HEK293 (cell line): ENCODE measurements around the gene ZNF143.

Source experiments
- CTCF ChIA-PET: fragments of 350-600 bp; formaldehyde crosslinking; extraction: SDS; loops from one replicate; lab custom pipeline; 2021; ENCODE audit warnings: antibody characterized with exemption; lab: Yijun Ruan, JAX
- POLR2A ChIA-PET: fragments of 300-600 bp; formaldehyde crosslinking; extraction: SDS; loops from one replicate; lab custom pipeline; 2020; ENCODE audit warnings: antibody characterized with exemption, inconsistent platforms; lab: Yijun Ruan, JAX
- H3K27ac ChIP-seq: fragments of 200-500 bp; sonication (Bioruptor generic); 2 replicates; pipeline ENCODE4 v1.5.1; 2014; ENCODE audit warnings: low read depth, low read length, control low read depth, inconsistent platforms; ENCODE audit errors: extremely low read depth
- H3K36me3 ChIP-seq, 2 experiments: fragments of 200-500 bp in 1 of 2; sonication (Bioruptor generic) in 1 of 2; 1 replicate in 1 of 2; 2 replicates in 1 of 2; pipeline ENCODE4 v1.5.1; 2014 to 2017; ENCODE audit warnings: inconsistent platforms in 2 of 2, low read length in 2 of 2; ENCODE audit not compliant: control insufficient read depth in 2 of 2, insufficient read depth in 1 of 2
- H3K4me1 ChIP-seq: fragments of 200-500 bp; sonication (Bioruptor generic); 2 replicates; pipeline ENCODE4 v1.5.1; 2014; ENCODE audit warnings: mild to moderate bottlenecking, low read length, inconsistent platforms; ENCODE audit not compliant: control insufficient read depth, insufficient read depth
- H3K4me3 ChIP-seq: 2 replicates; pipeline ENCODE4 v1.5.1; 2011; ENCODE audit warnings: low read depth, mild to moderate bottlenecking, control low read depth, low read length, moderate library complexity
- H3K9me3 ChIP-seq: fragments of 200-500 bp; sonication (Bioruptor generic); 2 replicates; pipeline ENCODE4 v1.5.1; 2014; ENCODE audit warnings: low read depth, low read length, inconsistent platforms; ENCODE audit not compliant: control insufficient read depth, insufficient read depth
- GLI2 ChIP-seq: fragments of 450-650 bp; formaldehyde crosslinking; IDR thresholded peaks from 2 replicates; pipeline ENCODE4; 2017; ENCODE audit warnings: missing biosample characterization, missing genetic modification characterization, low read depth, borderline replicate concordance
- HIC1 ChIP-seq: fragments of 450-650 bp; formaldehyde crosslinking; IDR thresholded peaks from 2 replicates; pipeline ENCODE4 v1.5.1; 2016; ENCODE audit warnings: missing biosample characterization, missing genetic modification characterization
- IKZF3 ChIP-seq: fragments of 450-650 bp; IDR thresholded peaks from 2 replicates; pipeline ENCODE4 v1.5.0; 2018; ENCODE audit warnings: missing biosample characterization, mild to moderate bottlenecking, missing genetic modification characterization, moderate library complexity
- MZF1 ChIP-seq: fragments of 450-650 bp; formaldehyde crosslinking; IDR thresholded peaks from 2 replicates; pipeline ENCODE4 v1.5.1; 2017; ENCODE audit warnings: missing biosample characterization, missing genetic modification characterization, borderline replicate concordance
- PRDM6 ChIP-seq: fragments of 450-650 bp; formaldehyde crosslinking; IDR thresholded peaks from 2 replicates; pipeline ENCODE4 v1.5.1; 2017; ENCODE audit warnings: missing biosample characterization, missing genetic modification characterization
- SCRT2 ChIP-seq: fragments of 450-650 bp; formaldehyde crosslinking; IDR thresholded peaks from 2 replicates; pipeline ENCODE4 v1.5.1; 2016; ENCODE audit warnings: missing biosample characterization, missing genetic modification characterization
- SP7 ChIP-seq: fragments of 450-650 bp; formaldehyde crosslinking; IDR thresholded peaks from 2 replicates; pipeline ENCODE4 v1.5.1; 2016; ENCODE audit warnings: missing biosample characterization, missing genetic modification characterization
- TRIM28 ChIP-seq: IDR thresholded peaks from 2 replicates; pipeline ENCODE4 v1.6.1; 2011; ENCODE audit warnings: low read length, control low read depth, borderline replicate concordance
- ZEB2 ChIP-seq: fragments of 450-650 bp; formaldehyde crosslinking; IDR thresholded peaks from 2 replicates; pipeline ENCODE4 v1.5.1; 2016; ENCODE audit warnings: missing biosample characterization, missing genetic modification characterization
- ZIC2 ChIP-seq: fragments of 450-650 bp; formaldehyde crosslinking; IDR thresholded peaks from 2 replicates; pipeline ENCODE4 v1.5.1; 2016; ENCODE audit warnings: missing biosample characterization, missing genetic modification characterization
- ZNF146 ChIP-seq: fragments of 450-650 bp; formaldehyde crosslinking; IDR thresholded peaks from 2 replicates; pipeline ENCODE4 v1.5.1; 2016; ENCODE audit warnings: missing biosample characterization, missing genetic modification characterization
- ZNF174 ChIP-seq: fragments of 450-650 bp; formaldehyde crosslinking; IDR thresholded peaks from 2 replicates; pipeline ENCODE4 v1.5.0; 2017; ENCODE audit warnings: missing biosample characterization, mild to moderate bottlenecking, missing genetic modification characterization
- ZNF19 ChIP-seq: fragments of 450-650 bp; formaldehyde crosslinking; IDR thresholded peaks from 2 replicates; pipeline ENCODE4; 2016; ENCODE audit warnings: missing biosample characterization, missing genetic modification characterization, low read depth
- ZNF24 ChIP-seq: fragments of 450-650 bp; formaldehyde crosslinking; IDR thresholded peaks from 2 replicates; pipeline ENCODE4 v1.5.1; 2016; ENCODE audit warnings: missing biosample characterization, missing genetic modification characterization
- ZNF37A ChIP-seq: fragments of 450-650 bp; IDR thresholded peaks from 2 replicates; pipeline ENCODE4 v1.5.1; 2018; ENCODE audit warnings: missing biosample characterization, missing genetic modification characterization
- ZNF513 ChIP-seq: fragments of 450-650 bp; IDR thresholded peaks from 2 replicates; pipeline ENCODE4 v1.5.1; 2018; ENCODE audit warnings: missing biosample characterization, missing genetic modification characterization
- ZNF558 ChIP-seq: fragments of 450-650 bp; formaldehyde crosslinking; IDR thresholded peaks from 2 replicates; pipeline ENCODE4 v1.5.1; 2016; ENCODE audit warnings: missing biosample characterization, missing genetic modification characterization
- ZNF596 ChIP-seq: fragments of 450-650 bp; IDR thresholded peaks from 2 replicates; pipeline ENCODE4 v1.5.0; 2018; ENCODE audit warnings: missing biosample characterization, mild to moderate bottlenecking, missing genetic modification characterization, moderate library complexity
- ZNF629 ChIP-seq: fragments of 450-650 bp; formaldehyde crosslinking; IDR thresholded peaks from 2 replicates; pipeline ENCODE4 v1.5.1; 2017; ENCODE audit warnings: missing biosample characterization, missing genetic modification characterization
- ZNF660 ChIP-seq: fragments of 450-650 bp; IDR thresholded peaks from 2 replicates; pipeline ENCODE4 v1.5.1; 2018; ENCODE audit warnings: missing biosample characterization, mild to moderate bottlenecking, missing genetic modification characterization
- ZNF830 ChIP-seq: fragments of 450-650 bp; IDR thresholded peaks from 2 replicates; pipeline ENCODE4 v1.5.0; 2018; ENCODE audit warnings: missing biosample characterization, missing genetic modification characterization, low read depth, mild to moderate bottlenecking, moderate library complexity
- ZNF843 ChIP-seq: fragments of 450-650 bp; formaldehyde crosslinking; IDR thresholded peaks from 2 replicates; pipeline ENCODE4 v1.5.1; 2016; ENCODE audit warnings: missing biosample characterization, missing genetic modification characterization
- ZSCAN4 ChIP-seq: fragments of 450-650 bp; formaldehyde crosslinking; IDR thresholded peaks from 2 replicates; pipeline ENCODE4 v1.5.1; 2017; ENCODE audit warnings: missing biosample characterization, missing genetic modification characterization
- TF ChIP-seq, protein P1 (sequence below): fragments of 450-650 bp; formaldehyde crosslinking; IDR thresholded peaks from 2 replicates; pipeline ENCODE4 v1.5.1; 2017; ENCODE audit warnings: missing biosample characterization, missing genetic modification characterization
- TF ChIP-seq, protein P2 (sequence below): IDR thresholded peaks from 2 replicates; pipeline ENCODE4 v1.6.1; 2011; ENCODE audit warnings: mild to moderate bottlenecking, low read depth, low read length, borderline replicate concordance
- TF ChIP-seq, protein P3 (sequence below): fragments of 450-650 bp; formaldehyde crosslinking; IDR thresholded peaks from 2 replicates; pipeline ENCODE4 v1.5.1; 2017; ENCODE audit warnings: missing biosample characterization, mild to moderate bottlenecking, missing genetic modification characterization, moderate library complexity

Gene ZNF143

GRCh38 chr11:9473408-9473807 lies 12.6 kb downstream of the ZNF143 start (continued):
- TF ChIP-seq IKZF3 (tag by site-specific recombination) (peak; percentile 64), SP7 (tag by site-specific recombination) (peak; percentile 98), ZNF558 (tag by site-specific recombination) (0 out of 2 replicates have a peak, but pooled peaks have one; percentile 14), ZNF513 (0 out of 2 replicates have a peak, but pooled peaks have one; percentile 33), SCRT2 (tag by site-specific recombination) (no peak), MZF1 (tag by site-specific recombination) (0 out of 2 replicates have a peak, but pooled peaks have one; percentile 57), TRIM28 (peak; percentile 86), ZIC2 (peak; percentile 87), PRDM6 (peak; percentile 69), ZNF24 (peak; percentile 56; the same call in 1 of the 2 replicates), ZEB2 (peak; percentile 65), ZNF843 (peak; percentile 79), ZNF660 (tag by site-specific recombination) (peak; percentile 41; the same call in 1 of the 2 replicates), ZNF629 (tag by site-specific recombination) (peak; percentile 77), HIC1 (tag by site-specific recombination) (peak; percentile 84), ZNF174 (tag by site-specific recombination) (no peak)
- TF ChIP-seq, protein P1, sequence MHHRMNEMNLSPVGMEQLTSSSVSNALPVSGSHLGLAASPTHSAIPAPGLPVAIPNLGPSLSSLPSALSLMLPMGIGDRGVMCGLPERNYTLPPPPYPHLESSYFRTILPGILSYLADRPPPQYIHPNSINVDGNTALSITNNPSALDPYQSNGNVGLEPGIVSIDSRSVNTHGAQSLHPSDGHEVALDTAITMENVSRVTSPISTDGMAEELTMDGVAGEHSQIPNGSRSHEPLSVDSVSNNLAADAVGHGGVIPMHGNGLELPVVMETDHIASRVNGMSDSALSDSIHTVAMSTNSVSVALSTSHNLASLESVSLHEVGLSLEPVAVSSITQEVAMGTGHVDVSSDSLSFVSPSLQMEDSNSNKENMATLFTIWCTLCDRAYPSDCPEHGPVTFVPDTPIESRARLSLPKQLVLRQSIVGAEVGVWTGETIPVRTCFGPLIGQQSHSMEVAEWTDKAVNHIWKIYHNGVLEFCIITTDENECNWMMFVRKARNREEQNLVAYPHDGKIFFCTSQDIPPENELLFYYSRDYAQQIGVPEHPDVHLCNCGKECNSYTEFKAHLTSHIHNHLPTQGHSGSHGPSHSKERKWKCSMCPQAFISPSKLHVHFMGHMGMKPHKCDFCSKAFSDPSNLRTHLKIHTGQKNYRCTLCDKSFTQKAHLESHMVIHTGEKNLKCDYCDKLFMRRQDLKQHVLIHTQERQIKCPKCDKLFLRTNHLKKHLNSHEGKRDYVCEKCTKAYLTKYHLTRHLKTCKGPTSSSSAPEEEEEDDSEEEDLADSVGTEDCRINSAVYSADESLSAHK (tag by site-specific recombination): peak; percentile 26; the same call in 1 of the 2 replicates

DNA sequence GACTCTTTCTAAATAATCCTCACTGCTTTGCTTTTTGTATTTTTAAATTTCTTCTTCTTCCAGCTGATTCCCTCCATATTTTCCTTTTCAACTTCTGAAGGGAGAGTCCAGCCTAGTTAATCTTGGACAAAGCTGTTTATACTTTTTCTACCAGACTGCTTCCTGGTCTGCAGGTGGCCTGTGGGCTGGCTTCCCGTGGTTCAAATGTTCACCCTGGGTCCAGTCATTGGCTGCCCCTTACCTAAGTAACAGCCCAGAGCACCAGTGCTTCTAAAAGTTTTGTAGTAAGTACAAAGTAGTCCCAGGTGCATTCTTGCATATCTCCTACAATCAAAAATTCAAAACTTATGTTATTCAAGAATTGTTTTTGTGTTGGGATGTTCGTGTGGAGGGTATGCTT lies 19.1 kb downstream of the ZNF143 start:
- ChIA-PET POLR2A (interaction anchor here (2.3 kb wide), 1 partner anchor 19 kb away, joined by 8 read pairs; the partner anchor contains the start of gene ZNF143), CTCF (interaction anchor here (1.4 to 1.9 kb wide), 2 partner anchors 10 to 28 kb away, joined by 3 to 7 read pairs; no protein-coding TSS in a partner anchor)
- no peaks in the 10 kb centered on the region for H3K9me3 ChIP-seq
- H3K4me1 ChIP-seq: no peaks in the 10 kb centered on the region
- H3K36me3 ChIP-seq: peaks cover 4 to 36% of the 10 kb centered on the region in 2 experiments
- H3K4me3 ChIP-seq: no peak overlapping the region
- H3K27ac ChIP-seq: no peak overlapping the region
- no peak for TF ChIP-seq GLI2 (tag by site-specific recombination)
- no peak for TF ChIP-seq ZNF174 (tag by site-specific recombination)
- TF ChIP-seq, protein P2, sequence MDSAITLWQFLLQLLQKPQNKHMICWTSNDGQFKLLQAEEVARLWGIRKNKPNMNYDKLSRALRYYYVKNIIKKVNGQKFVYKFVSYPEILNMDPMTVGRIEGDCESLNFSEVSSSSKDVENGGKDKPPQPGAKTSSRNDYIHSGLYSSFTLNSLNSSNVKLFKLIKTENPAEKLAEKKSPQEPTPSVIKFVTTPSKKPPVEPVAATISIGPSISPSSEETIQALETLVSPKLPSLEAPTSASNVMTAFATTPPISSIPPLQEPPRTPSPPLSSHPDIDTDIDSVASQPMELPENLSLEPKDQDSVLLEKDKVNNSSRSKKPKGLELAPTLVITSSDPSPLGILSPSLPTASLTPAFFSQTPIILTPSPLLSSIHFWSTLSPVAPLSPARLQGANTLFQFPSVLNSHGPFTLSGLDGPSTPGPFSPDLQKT: no peak
- TF ChIP-seq ZNF596 (tag by site-specific recombination): no peak
- no peak for TF ChIP-seq ZNF830 (tag by site-specific recombination)
- TF ChIP-seq SCRT2 (tag by site-specific recombination): no peak
- no peak for TF ChIP-seq ZNF146
- TF ChIP-seq ZSCAN4: no peak
- TF ChIP-seq, protein P3, sequence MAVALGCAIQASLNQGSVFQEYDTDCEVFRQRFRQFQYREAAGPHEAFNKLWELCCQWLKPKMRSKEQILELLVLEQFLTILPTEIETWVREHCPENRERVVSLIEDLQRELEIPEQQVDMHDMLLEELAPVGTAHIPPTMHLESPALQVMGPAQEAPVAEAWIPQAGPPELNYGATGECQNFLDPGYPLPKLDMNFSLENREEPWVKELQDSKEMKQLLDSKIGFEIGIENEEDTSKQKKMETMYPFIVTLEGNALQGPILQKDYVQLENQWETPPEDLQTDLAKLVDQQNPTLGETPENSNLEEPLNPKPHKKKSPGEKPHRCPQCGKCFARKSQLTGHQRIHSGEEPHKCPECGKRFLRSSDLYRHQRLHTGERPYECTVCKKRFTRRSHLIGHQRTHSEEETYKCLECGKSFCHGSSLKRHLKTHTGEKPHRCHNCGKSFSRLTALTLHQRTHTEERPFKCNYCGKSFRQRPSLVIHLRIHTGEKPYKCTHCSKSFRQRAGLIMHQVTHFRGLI: no peak
- no peak for TF ChIP-seq ZNF37A (tag by site-specific recombination)
- no peak for TF ChIP-seq ZNF24
- TF ChIP-seq ZNF19 (tag by site-specific recombination): no peak
